ENCODE data around the gene SGSH. TPM values are rescaled to one million over a fixed set of nuclear protein-coding genes. Genes with fewer than 3 reads are reported as not detected.

Gene SGSH
- total RNA-seq, 4 donors from 2014 or later, result 27.0 to 79.3 (median 31.2) TPM

DNA sequence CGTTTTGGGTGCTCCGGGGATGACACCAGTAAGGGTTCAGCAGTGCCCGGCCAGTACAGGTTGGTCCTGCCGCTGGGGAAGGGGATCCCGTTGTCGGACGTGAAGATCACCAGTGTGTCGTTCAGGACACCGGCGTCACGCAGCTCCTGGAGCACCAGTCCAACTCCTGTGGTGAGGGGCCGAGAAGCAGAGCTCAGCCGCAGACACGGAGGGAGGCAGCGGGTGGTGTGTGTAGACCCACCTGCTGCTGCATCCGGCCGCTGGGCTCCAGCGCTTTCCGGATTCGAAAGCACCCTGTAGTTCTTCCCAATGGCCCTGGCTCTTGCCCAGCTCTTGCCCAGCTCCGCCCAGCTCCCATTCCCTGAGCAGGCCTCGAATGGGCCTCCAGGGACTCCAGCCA is 8.0 kb downstream of the SGSH start:
- Histone ChIP-seq H3K4me1 (no peaks in the 10 kb centered on the region), H3K27ac (no peak overlapping the region), H3K27me3 (no peaks in the 10 kb centered on the region), H3K36me3 (peaks cover 93% of the 10 kb centered on the region), H3K4me3 (no peak overlapping the region), H3K9me3 (no peaks in the 10 kb centered on the region)
- no peak for DNase-seq (ENCODE audit: low spot score in 2 of 2)
- TF ChIP-seq POLR2A (IDR thresholded peaks at IDR 0.05) (no peak), POLR2AphosphoS5 (IDR thresholded peaks at IDR 0.05) (no peak), EP300 (IDR thresholded peaks at IDR 0.05) (no peak)
- TF ChIP-seq, protein P1, sequence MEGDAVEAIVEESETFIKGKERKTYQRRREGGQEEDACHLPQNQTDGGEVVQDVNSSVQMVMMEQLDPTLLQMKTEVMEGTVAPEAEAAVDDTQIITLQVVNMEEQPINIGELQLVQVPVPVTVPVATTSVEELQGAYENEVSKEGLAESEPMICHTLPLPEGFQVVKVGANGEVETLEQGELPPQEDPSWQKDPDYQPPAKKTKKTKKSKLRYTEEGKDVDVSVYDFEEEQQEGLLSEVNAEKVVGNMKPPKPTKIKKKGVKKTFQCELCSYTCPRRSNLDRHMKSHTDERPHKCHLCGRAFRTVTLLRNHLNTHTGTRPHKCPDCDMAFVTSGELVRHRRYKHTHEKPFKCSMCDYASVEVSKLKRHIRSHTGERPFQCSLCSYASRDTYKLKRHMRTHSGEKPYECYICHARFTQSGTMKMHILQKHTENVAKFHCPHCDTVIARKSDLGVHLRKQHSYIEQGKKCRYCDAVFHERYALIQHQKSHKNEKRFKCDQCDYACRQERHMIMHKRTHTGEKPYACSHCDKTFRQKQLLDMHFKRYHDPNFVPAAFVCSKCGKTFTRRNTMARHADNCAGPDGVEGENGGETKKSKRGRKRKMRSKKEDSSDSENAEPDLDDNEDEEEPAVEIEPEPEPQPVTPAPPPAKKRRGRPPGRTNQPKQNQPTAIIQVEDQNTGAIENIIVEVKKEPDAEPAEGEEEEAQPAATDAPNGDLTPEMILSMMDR (IDR thresholded peaks at IDR 0.05), result no peak
- WGBS, result no CpG with 5 or more reads among the region's 22 CpGs

DNA sequence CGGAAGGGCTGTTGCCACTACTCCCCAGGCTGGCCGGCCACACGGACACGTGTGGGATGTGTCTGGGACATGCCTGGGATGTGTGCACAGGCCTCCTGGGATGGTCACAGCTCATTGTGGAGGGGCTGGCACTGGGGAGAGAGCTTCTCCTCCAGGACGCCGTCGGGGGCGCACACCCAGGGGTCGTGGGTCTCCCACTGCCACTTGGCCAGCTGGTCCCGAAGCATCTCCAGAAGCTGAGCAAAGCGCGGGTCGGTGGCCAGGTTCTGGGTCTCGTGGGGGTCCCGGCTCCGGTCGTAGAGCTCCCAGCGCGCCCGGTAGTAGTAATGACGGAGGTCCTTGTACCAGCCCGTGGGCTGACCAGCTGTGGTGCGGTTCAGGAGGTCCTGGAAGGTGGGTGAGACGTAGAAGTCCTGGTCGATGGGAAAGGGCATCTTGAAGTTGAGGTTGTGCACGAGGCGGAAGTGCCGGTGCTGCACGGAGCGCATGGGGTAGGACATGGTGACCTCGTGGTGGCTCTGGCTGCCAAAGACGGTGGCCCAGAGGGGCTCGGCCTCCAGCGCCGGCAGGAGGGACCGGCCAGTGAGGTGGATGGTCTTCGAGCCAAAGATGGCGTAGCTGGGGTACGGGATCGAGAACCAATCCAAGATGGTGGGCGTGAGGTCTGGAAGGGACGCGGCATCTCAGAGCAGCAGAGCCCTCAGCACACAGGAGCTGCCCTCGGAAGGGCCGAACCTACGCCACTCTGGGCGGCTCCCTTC is 9.6 kb downstream of the SGSH start:
- Histone ChIP-seq H3K36me3 (peaks cover 85% of the 10 kb centered on the region), H3K9me3 (no peaks in the 10 kb centered on the region), H3K27ac (no peak overlapping the region), H3K27me3 (no peaks in the 10 kb centered on the region), H3K4me3 (no peak overlapping the region), H3K4me1 (no peaks in the 10 kb centered on the region)
- no peak for DNase-seq (ENCODE audit: low spot score in 2 of 2)
- WGBS, result 97% methylated on average over 33 of the region's 47 CpGs
- TF ChIP-seq, protein P1 (IDR thresholded peaks at IDR 0.05), result no peak
- no peak for TF ChIP-seq POLR2AphosphoS5 (IDR thresholded peaks at IDR 0.05)
- TF ChIP-seq POLR2A (IDR thresholded peaks at IDR 0.05), result no peak
- no peak for TF ChIP-seq EP300 (IDR thresholded peaks at IDR 0.05)

DNA sequence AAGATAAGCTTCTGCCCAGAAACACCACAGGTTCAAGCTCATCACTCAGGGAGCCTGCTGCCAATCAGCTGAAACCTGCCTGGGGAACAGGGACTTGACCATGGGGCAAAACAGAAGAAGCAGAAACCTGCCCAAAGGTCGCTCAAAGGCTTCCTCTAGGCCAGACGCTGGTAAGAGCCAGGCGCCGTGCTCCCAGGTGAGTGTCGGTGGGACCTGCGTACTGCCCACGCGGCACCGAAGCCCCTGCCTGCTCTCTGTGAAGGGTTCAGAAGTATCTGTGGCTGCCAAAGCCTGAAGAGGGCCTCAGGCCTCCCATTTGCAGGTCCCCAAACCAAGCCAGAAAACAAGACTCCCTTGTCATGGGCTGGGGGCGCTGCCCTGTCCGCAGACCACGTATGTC is 10.4 kb downstream of the SGSH start:
- no peak for TF ChIP-seq POLR2AphosphoS5 (IDR thresholded peaks at IDR 0.05)
- TF ChIP-seq, protein P1 (IDR thresholded peaks at IDR 0.05), result no peak
- no peak for TF ChIP-seq EP300 (IDR thresholded peaks at IDR 0.05)
- no peak for TF ChIP-seq POLR2A (IDR thresholded peaks at IDR 0.05)
- Histone ChIP-seq H3K36me3 (peaks cover 85% of the 10 kb centered on the region), H3K4me3 (no peak overlapping the region), H3K9me3 (no peaks in the 10 kb centered on the region), H3K4me1 (no peaks in the 10 kb centered on the region), H3K27me3 (no peaks in the 10 kb centered on the region), H3K27ac (no peak overlapping the region)
- DNase-seq (ENCODE audit: low spot score in 2 of 2), result no peak
- WGBS, result 96% methylated on average over 12 of the region's 12 CpGs

DNA sequence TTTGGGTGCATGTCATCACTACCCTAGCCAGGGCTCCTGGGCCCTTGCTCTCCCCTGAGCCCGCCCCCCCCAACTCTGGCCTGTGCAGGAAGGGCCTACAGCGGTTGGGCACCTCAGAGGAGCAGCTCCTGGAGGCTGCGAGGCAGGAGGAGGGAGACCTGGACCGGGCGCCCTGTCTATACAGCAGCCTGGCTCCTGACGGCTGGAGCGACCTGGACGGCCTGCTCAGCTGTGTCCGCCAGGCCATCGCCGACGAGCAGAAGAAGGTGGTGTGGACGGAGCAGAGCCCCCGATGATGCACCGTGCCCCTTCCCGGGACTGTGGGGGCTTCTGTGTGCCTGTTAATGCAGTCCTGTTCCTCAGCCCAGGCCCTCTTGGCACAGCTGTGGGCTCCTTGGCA is 12.1 kb downstream of the SGSH start:
- H3K36me3 ChIP-seq, result peaks cover 77% of the 10 kb centered on the region
- TF ChIP-seq, protein P1 (IDR thresholded peaks at IDR 0.05), result no peak
- TF ChIP-seq POLR2A (IDR thresholded peaks at IDR 0.05), result no peak
- TF ChIP-seq EP300 (IDR thresholded peaks at IDR 0.05), result no peak
- no peak for TF ChIP-seq POLR2AphosphoS5 (IDR thresholded peaks at IDR 0.05)
- H3K4me1 ChIP-seq, result no peaks in the 10 kb centered on the region
- 98% methylated on average over 9 of the region's 16 CpGs for WGBS
- H3K27me3 ChIP-seq, result no peaks in the 10 kb centered on the region
- no peaks in the 10 kb centered on the region for H3K9me3 ChIP-seq
- DNase-seq (ENCODE audit: low spot score in 2 of 2), result no peak
- no peak overlapping the region for H3K27ac ChIP-seq
- H3K4me3 ChIP-seq, result no peak overlapping the region

DNA sequence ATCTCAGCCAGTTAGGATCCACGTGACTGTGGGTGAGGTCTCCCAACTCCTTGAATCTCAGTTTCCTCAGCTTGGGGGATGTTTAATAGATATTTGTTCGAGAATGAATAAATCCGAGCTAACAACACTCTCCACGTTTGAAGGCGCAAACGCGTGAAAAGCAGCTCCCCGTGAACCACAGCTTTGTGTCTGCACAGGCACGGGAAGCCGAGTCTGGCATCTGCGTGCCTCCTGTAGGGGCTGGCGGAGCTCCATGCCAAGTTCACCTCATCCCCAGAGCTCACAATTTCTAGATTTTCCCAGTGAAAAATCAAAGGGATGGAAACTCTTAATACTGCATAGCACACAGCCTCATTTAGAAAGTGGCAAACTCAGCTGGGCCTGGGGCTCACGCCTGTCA is 14.3 kb downstream of the SGSH start:
- DNase-seq (ENCODE audit: low spot score in 2 of 2), result no peak
- Histone ChIP-seq H3K27ac (no peak overlapping the region), H3K4me1 (no peaks in the 10 kb centered on the region), H3K27me3 (no peaks in the 10 kb centered on the region), H3K9me3 (no peaks in the 10 kb centered on the region), H3K36me3 (peaks cover 70% of the 10 kb centered on the region), H3K4me3 (no peak overlapping the region)
- no peak for TF ChIP-seq POLR2AphosphoS5 (IDR thresholded peaks at IDR 0.05)
- 85% methylated on average over 9 of the region's 13 CpGs for WGBS

Measured in suprapubic skin (tissue), 4 donors.